Kidney epithelial cell (primary cell): Measurements from ENCODE around the gene ARHGEF12. TPM values are rescaled to one million over a fixed set of nuclear protein-coding genes. Genes with fewer than 3 reads are reported as not detected.

Experiments used
- DNase-seq: peaks from one replicate; pipeline ENCODE4 v3.0.0-alpha.2; 2010; ENCODE audit warnings: low read depth
- H3K27me3 ChIP-seq: 2 replicates; pipeline ENCODE4 v1.6.0; 2011; ENCODE audit warnings: low read length; ENCODE audit not compliant: control insufficient read depth, insufficient read depth
- H3K36me3 ChIP-seq: 2 replicates; pipeline ENCODE4 v1.5.1; 2011; ENCODE audit warnings: low read length; ENCODE audit not compliant: control insufficient read depth, insufficient read depth
- H3K4me3 ChIP-seq: 2 replicates; pipeline ENCODE4 v1.5.1; 2011; ENCODE audit warnings: low read depth, mild to moderate bottlenecking, control low read depth, low read length
- CTCF ChIP-seq: IDR thresholded peaks from 2 replicates; pipeline ENCODE4 v1.5.1; 2011; ENCODE audit warnings: mild to moderate bottlenecking, moderate library complexity, low read length, control low read depth, inconsistent platforms; ENCODE audit not compliant: insufficient read depth, poor library complexity, severe bottlenecking
- total RNA-seq: library from RNA; depleted of rRNA; stranded (reverse); fragments of >200 nt; gene quantifications from 2 replicates; pipeline ENCODE4 v1.2.3, GENCODE V29; 2015

ARHGEF12 gene
- total RNA-seq, 1 donor from 2014 or later, result 54.7 TPM

GRCh38 chr11:120517390-120517761, 181.2 kb downstream of the ARHGEF12 start:
- TF ChIP-seq CTCF, result no peak
- peaks cover 26% of the 10 kb centered on the region for H3K27me3 ChIP-seq
- H3K4me3 ChIP-seq, result no peak overlapping the region
- no peaks in the 10 kb centered on the region for H3K36me3 ChIP-seq
- DNase-seq, result no peak

GRCh38 chr11:120517801-120518291, 181.6 kb downstream of the ARHGEF12 start:
- Histone ChIP-seq H3K36me3 (no peaks in the 10 kb centered on the region), H3K4me3 (no peak overlapping the region), H3K27me3 (peaks cover 25% of the 10 kb centered on the region)
- TF ChIP-seq CTCF, result no peak
- DNase-seq, result no peak

- H3K27me3 ChIP-seq, result peaks cover 25% of the 10 kb centered on the region
- no peaks in the 10 kb centered on the region for H3K36me3 ChIP-seq
- TF ChIP-seq CTCF, result no peak
- no peak overlapping the region for H3K4me3 ChIP-seq
- no peak for DNase-seq
Observed at GRCh38 chr11:120518356-120518755, 182.1 kb downstream of the ARHGEF12 start.

- no peak for DNase-seq
- peaks cover 20% of the 10 kb centered on the region for H3K27me3 ChIP-seq
- no peak for TF ChIP-seq CTCF
Observed at GRCh38 chr11:120519474-120519873, 183.3 kb downstream of the ARHGEF12 start.

GRCh38 chr11:120520091-120520822, 184.0 kb downstream of the ARHGEF12 start:
- no peak for DNase-seq
- TF ChIP-seq CTCF, result no peak
- no peaks in the 10 kb centered on the region for H3K36me3 ChIP-seq
- H3K27me3 ChIP-seq, result peaks cover 23% of the 10 kb centered on the region
- no peak overlapping the region for H3K4me3 ChIP-seq

More at GRCh38 chr11:120519474-120519873, 183.3 kb downstream of the ARHGEF12 start:
- Histone ChIP-seq H3K36me3 (no peaks in the 10 kb centered on the region), H3K4me3 (no peak overlapping the region)

DNA sequence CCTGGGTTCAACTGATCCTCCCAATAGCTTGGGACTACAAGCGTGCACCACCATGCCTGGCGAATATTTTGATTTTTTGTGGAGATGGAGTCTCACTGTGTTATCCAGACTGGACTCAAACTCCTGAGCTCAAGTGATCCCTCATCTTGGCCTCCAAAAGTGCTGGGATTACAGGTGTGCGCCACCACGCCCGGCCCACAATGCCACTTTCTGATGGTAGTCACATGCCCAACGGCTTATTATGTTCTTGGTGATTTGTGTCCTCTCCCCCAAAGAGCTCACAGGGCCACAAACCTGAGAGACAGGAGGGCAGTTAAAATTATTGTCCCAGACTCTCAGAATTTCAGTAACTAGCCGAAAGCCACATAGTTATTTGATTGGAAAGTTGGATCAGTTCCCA, 185.0 kb downstream of the ARHGEF12 start:
- H3K36me3 ChIP-seq, result no peaks in the 10 kb centered on the region
- H3K4me3 ChIP-seq, result no peak overlapping the region
- peaks cover 25% of the 10 kb centered on the region for H3K27me3 ChIP-seq
- no peak for DNase-seq
- TF ChIP-seq CTCF, result no peak
